OCI-LY7 (cell line): ENCODE measurements around the gene RCSD1. TPM values are rescaled to one million over a fixed set of nuclear protein-coding genes. Genes with fewer than 3 reads are reported as not detected.

Experiments used
- BruUV-seq: library from RNA; stranded (reverse); fragments of 400-500 nt; replicated peaks from 2 replicates; lab custom pipeline; 2021; lab: Mats Ljungman, UMichigan
- CTCF ChIA-PET: fragments of 300-600 bp; sonication (Branson Sonifier 250); formaldehyde crosslinking; loops from one replicate; lab custom pipeline; 2022; ENCODE audit warnings: antibody characterized with exemption; ENCODE audit not compliant: unreplicated experiment; lab: Charles Lee
- POLR2A ChIA-PET: fragments of 300-600 bp; sonication (Branson Sonifier 250); formaldehyde crosslinking; loops from one replicate; lab custom pipeline; 2022; ENCODE audit warnings: antibody characterized with exemption; lab: Charles Lee
- DNase-seq: peaks from one replicate; pipeline ENCODE4 v3.0.0-alpha.2; 2015; ENCODE audit warnings: low spot score
- H2AFZ ChIP-seq: fragments of 200-600 bp; sonication (generic), shearing (Covaris generic); 2 replicates; pipeline ENCODE4 v1.6.1; 2014; ENCODE audit warnings: mild to moderate bottlenecking, antibody characterized with exemption, low read length, moderate library complexity
- H3K27ac ChIP-seq: fragments of 200-600 bp; sonication (generic); 2 replicates; pipeline ENCODE4 v1.5.1; 2014; ENCODE audit warnings: mixed run types, low read depth, mild to moderate bottlenecking, moderate library complexity, low read length, inconsistent platforms; ENCODE audit not compliant: poor library complexity, severe bottlenecking
- H3K36me3 ChIP-seq: fragments of 200-600 bp; sonication (generic); 2 replicates; pipeline ENCODE4 v1.6.1; 2014; ENCODE audit warnings: mild to moderate bottlenecking, antibody characterized with exemption, low read length, moderate library complexity, mixed read lengths; ENCODE audit not compliant: insufficient read depth
- H3K4me1 ChIP-seq: fragments of 200-600 bp; sonication (generic); 2 replicates; pipeline ENCODE4 v1.5.1; 2014; ENCODE audit warnings: mild to moderate bottlenecking, low read length; ENCODE audit not compliant: insufficient read depth, poor library complexity, severe bottlenecking
- H3K4me2 ChIP-seq: fragments of 200-600 bp; sonication (generic); 2 replicates; pipeline ENCODE4 v1.6.1; 2014; ENCODE audit warnings: mild to moderate bottlenecking, low read length
- H3K4me3 ChIP-seq: fragments of 200-600 bp; sonication (generic); 2 replicates; pipeline ENCODE4 v1.5.1; 2014; ENCODE audit warnings: mild to moderate bottlenecking, low read depth, low read length; ENCODE audit not compliant: poor library complexity, severe bottlenecking
- H3K79me2 ChIP-seq: fragments of 200-600 bp; sonication (generic); 2 replicates; pipeline ENCODE4 v1.6.1; 2016; ENCODE audit warnings: low read depth, mild to moderate bottlenecking, low read length, moderate library complexity, mixed read lengths; ENCODE audit not compliant: insufficient read depth
- H3K9me2 ChIP-seq: fragments of 200-600 bp; sonication (generic); 2 replicates; pipeline ENCODE4 v1.6.1; 2016; ENCODE audit warnings: mild to moderate bottlenecking, low read length, mixed read lengths; ENCODE audit not compliant: insufficient read depth
- H3K9me3 ChIP-seq: fragments of 200-600 bp; sonication (generic); 2 replicates; pipeline ENCODE4 v1.6.1; 2014; ENCODE audit warnings: mild to moderate bottlenecking, mixed run types, low read length, mixed read lengths
- H4K20me1 ChIP-seq: fragments of 200-600 bp; sonication (generic); 2 replicates; pipeline ENCODE4 v1.6.1; 2014; ENCODE audit warnings: mild to moderate bottlenecking, antibody characterized with exemption, low read length, moderate library complexity, mixed read lengths; ENCODE audit not compliant: insufficient read depth
- CTCF ChIP-seq: fragments of 200-600 bp; sonication (generic); conservative IDR thresholded peaks from 2 replicates; pipeline ENCODE4 v1.5.1; 2014; ENCODE audit warnings: mild to moderate bottlenecking, antibody characterized with exemption, low read length, moderate library complexity, mixed read lengths
- EZH2phosphoT487 ChIP-seq: fragments of 200-600 bp; sonication (generic); IDR thresholded peaks from 2 replicates; pipeline ENCODE4 v1.6.1; 2018; ENCODE audit warnings: low read depth, borderline replicate concordance, mild to moderate bottlenecking, mixed run types, antibody characterized with exemption, low read length, moderate library complexity, mixed read lengths
- intact Hi-C: fragments of 100-400 bp; cut with micrococcal nuclease; formaldehyde crosslinking; loops from one replicate; pipeline ENCODE4 v1.10.0; 2022; ENCODE audit not compliant: unreplicated experiment
- total RNA-seq, 2 experiments: library from RNA; depleted of rRNA in 1 of 2; stranded (reverse); fragments of >200 nt in 1 of 2; shearing (Covaris generic) in 1 of 2; gene quantifications; 2 replicates each; pipeline ENCODE4 v1.2.3, GENCODE V29; 2014 to 2022

Gene RCSD1
- total RNA-seq, 2 experiments from 2014 or later = 161 to 164 TPM

DNA sequence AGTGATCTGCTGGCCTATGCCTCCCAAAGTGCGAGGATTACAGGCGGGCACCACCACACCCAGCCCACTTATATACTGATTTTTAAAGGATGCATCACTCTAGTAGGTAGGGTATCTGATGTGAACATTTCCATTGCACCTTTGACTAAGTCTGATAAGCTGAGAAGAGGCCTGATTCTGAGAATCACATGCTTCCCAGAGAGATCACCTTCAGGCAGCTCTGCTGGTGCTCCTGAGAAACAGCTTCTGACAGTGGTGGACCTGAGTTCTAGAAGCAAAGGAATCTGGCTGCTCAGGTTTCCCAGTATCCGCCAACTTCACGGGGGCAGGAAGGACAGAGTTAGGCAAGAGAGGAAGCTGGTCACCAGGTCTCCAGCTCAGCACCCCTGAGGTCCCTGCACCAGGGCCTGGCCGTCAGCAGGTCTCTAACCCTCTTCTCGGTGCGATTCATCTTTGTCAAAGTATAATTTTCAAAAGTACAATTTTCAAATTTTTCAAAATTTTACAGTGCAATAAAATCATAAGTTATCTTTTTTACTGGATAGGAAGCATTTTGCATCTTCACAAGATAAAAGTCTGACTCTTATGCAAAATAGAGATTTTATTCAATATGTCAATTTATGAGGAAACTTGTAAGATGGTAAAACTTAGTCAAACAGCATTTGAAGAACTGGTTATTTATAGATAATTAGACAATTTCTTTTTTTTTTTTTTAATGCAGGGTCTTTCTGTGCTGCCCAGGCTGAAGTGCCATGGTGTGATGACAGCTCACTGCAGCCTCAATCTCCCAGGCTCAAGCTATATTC, 65.9 kb downstream of the RCSD1 start:
- Histone ChIP-seq H3K27ac (no peak overlapping the region), H3K9me2 (no peaks in the 10 kb centered on the region), H3K4me3 (no peak overlapping the region), H3K4me1 (no peaks in the 10 kb centered on the region), H3K4me2 (no peak overlapping the region), H3K36me3 (peaks cover 98% of the 10 kb centered on the region), H2AFZ (no peak overlapping the region), H4K20me1 (no peaks in the 10 kb centered on the region), H3K9me3 (no peaks in the 10 kb centered on the region), H3K79me2 (no peaks in the 10 kb centered on the region)
- BruUV-seq = no TSS peak
- no peak for DNase-seq
- CTCF ChIA-PET = no interaction called here
- no peak for TF ChIP-seq CTCF
- no peak for TF ChIP-seq EZH2phosphoT487
- POLR2A ChIA-PET = interaction anchor here (0.6 to 1.6 kb wide), 6 partner anchors 10 to 131 kb away, joined by 3 to 4 read pairs (median 3); no protein-coding TSS in a partner anchor
- intact Hi-C loops = no loop called here

- Histone ChIP-seq H3K9me3 (no peaks in the 10 kb centered on the region), H4K20me1 (no peaks in the 10 kb centered on the region), H3K36me3 (peaks cover 96% of the 10 kb centered on the region), H3K27ac (no peak overlapping the region), H3K9me2 (no peaks in the 10 kb centered on the region), H3K79me2 (no peaks in the 10 kb centered on the region), H2AFZ (no peak overlapping the region), H3K4me3 (no peak overlapping the region), H3K4me2 (no peak overlapping the region), H3K4me1 (no peaks in the 10 kb centered on the region)
- no peak for DNase-seq
- no TSS peak for BruUV-seq
- intact Hi-C loops = no loop called here
- ChIA-PET POLR2A (interaction anchor here (0.7 to 1.7 kb wide), 2 partner anchors 97 to 100 kb away, joined by 3 to 7 read pairs; no protein-coding TSS in a partner anchor), CTCF (interaction anchor here (0.6 kb wide), 1 partner anchor 389 kb away, joined by 3 read pairs; no protein-coding TSS in a partner anchor)
- TF ChIP-seq EZH2phosphoT487 (no peak), CTCF (no peak)
Measured at GRCh38 chr1:167697667-167698141, 67.7 kb downstream of the RCSD1 start.

- TF ChIP-seq EZH2phosphoT487 = no peak
- no peak for TF ChIP-seq CTCF
Measured at GRCh38 chr1:167698313-167698712, 68.3 kb downstream of the RCSD1 start.

More at GRCh38 chr1:167698313-167698712, 68.3 kb downstream of the RCSD1 start:
- H3K4me3 ChIP-seq = no peak overlapping the region
- intact Hi-C loops = no loop called here
- ChIA-PET CTCF (interaction anchor here (0.6 kb wide), 1 partner anchor 59 kb away, joined by 4 read pairs; no protein-coding TSS in a partner anchor), POLR2A (interaction anchor here (0.6 to 1.7 kb wide), 4 partner anchors 21 to 105 kb away, joined by 3 to 7 read pairs (median 4); no protein-coding TSS in a partner anchor)
- no peaks in the 10 kb centered on the region for H3K79me2 ChIP-seq
- no peaks in the 10 kb centered on the region for H3K9me3 ChIP-seq
- BruUV-seq = no TSS peak
- no peaks in the 10 kb centered on the region for H4K20me1 ChIP-seq
- H3K36me3 ChIP-seq = peaks cover 96% of the 10 kb centered on the region
- no peak overlapping the region for H2AFZ ChIP-seq
- no peaks in the 10 kb centered on the region for H3K4me1 ChIP-seq
- no peaks in the 10 kb centered on the region for H3K9me2 ChIP-seq
- H3K27ac ChIP-seq = no peak overlapping the region
- DNase-seq = no peak
- no peak overlapping the region for H3K4me2 ChIP-seq
